Measurements from ENCODE around the gene TPCN2. TPM values are rescaled to one million over a fixed set of nuclear protein-coding genes. Genes with fewer than 3 reads are reported as not detected.

The TPCN2 gene
- total RNA-seq, 1 experiment from 2014 or later = 3.2 TPM

- no peak for DNase-seq (ENCODE audit: low read depth)
Measured at GRCh38 chr11:69010361-69010891, 38.3 kb upstream of the TPCN2 start.

GRCh38 chr11:69010964-69011623, 37.6 kb upstream of the TPCN2 start:
- peak; percentile 60 for DNase-seq (ENCODE audit: low read depth)

GRCh38 chr11:69011624-69012091, 37.1 kb upstream of the TPCN2 start:
- DNase-seq (ENCODE audit: low read depth) = no peak

GRCh38 chr11:69012092-69013008, 36.4 kb upstream of the TPCN2 start:
- no peak for DNase-seq (ENCODE audit: low read depth)

- DNase-seq (ENCODE audit: low read depth) = peak; percentile 35
Measured at GRCh38 chr11:69013009-69013951, 35.5 kb upstream of the TPCN2 start, which contains the start of gene MRGPRF. Gene MRGPRF (minus strand): TSS chr11:69013246. CDS start chr11:69009901, 3,345 bp downstream.

GRCh38 chr11:69014084-69014851, 34.5 kb upstream of the TPCN2 start:
- DNase-seq (ENCODE audit: low read depth) = peak; percentile 29

- no peak for DNase-seq (ENCODE audit: low read depth)
Measured at GRCh38 chr11:69014898-69015549, 33.7 kb upstream of the TPCN2 start.

- DNase-seq (ENCODE audit: low read depth) = no peak
Measured at GRCh38 chr11:69017951-69018350, 30.8 kb upstream of the TPCN2 start.

- peak; percentile 20 for DNase-seq (ENCODE audit: low read depth)
Measured at GRCh38 chr11:69018924-69019323, 29.8 kb upstream of the TPCN2 start.

GRCh38 chr11:69022260-69022659, 26.5 kb upstream of the TPCN2 start:
- no peak for DNase-seq (ENCODE audit: low read depth)

- DNase-seq (ENCODE audit: low read depth) = no peak
Measured at GRCh38 chr11:69024509-69024908, 24.2 kb upstream of the TPCN2 start.

- no peak for DNase-seq (ENCODE audit: low read depth)
Measured at GRCh38 chr11:69027704-69028372, 20.9 kb upstream of the TPCN2 start.

- DNase-seq (ENCODE audit: low read depth) = no peak
Measured at GRCh38 chr11:69030301-69030700, 18.4 kb upstream of the TPCN2 start.

- no peak for DNase-seq (ENCODE audit: low read depth)
Measured at GRCh38 chr11:69032833-69033232, 15.9 kb upstream of the TPCN2 start.

GRCh38 chr11:69033431-69033830, 15.3 kb upstream of the TPCN2 start:
- no peak for DNase-seq (ENCODE audit: low read depth)

GRCh38 chr11:69034123-69034867, 14.4 kb upstream of the TPCN2 start:
- DNase-seq (ENCODE audit: low read depth) = no peak

- DNase-seq (ENCODE audit: low read depth) = no peak
Measured at GRCh38 chr11:69035150-69035945, 13.4 kb upstream of the TPCN2 start.

GRCh38 chr11:69035946-69036340, 12.8 kb upstream of the TPCN2 start:
- no peak for DNase-seq (ENCODE audit: low read depth)

All from RPMI7951 (cell line).